DND-41 (cell line): Measurements from ENCODE around the gene ATP10D.

Source experiments
- CTCF ChIP-seq: IDR thresholded peaks from 2 replicates; pipeline ENCODE4 v1.5.1; 2012; ENCODE audit warnings: borderline replicate concordance, low read length, moderate library complexity, mild to moderate bottlenecking; ENCODE audit not compliant: poor library complexity, severe bottlenecking; ENCODE audit errors: extremely low read depth
- EZH2 ChIP-seq: IDR thresholded peaks from 3 replicates; pipeline ENCODE4 v1.6.1; 2012; ENCODE audit warnings: borderline replicate concordance, low read depth, mild to moderate bottlenecking, moderate library complexity, low read length, inconsistent platforms; ENCODE audit not compliant: severe bottlenecking

GRCh38 chr4:47500776-47501175 is 15.7 kb downstream of the ATP10D start:
- TF ChIP-seq CTCF (no peak), EZH2 (no peak)
